NCI-H1105 (cell line): Measurements from ENCODE around the gene IRX2.

Experiments
- DNase-seq: peaks from one replicate; lab custom pipeline; 2025; lab: John Stamatoyannopoulos, UW

The IRX2 gene

DNA sequence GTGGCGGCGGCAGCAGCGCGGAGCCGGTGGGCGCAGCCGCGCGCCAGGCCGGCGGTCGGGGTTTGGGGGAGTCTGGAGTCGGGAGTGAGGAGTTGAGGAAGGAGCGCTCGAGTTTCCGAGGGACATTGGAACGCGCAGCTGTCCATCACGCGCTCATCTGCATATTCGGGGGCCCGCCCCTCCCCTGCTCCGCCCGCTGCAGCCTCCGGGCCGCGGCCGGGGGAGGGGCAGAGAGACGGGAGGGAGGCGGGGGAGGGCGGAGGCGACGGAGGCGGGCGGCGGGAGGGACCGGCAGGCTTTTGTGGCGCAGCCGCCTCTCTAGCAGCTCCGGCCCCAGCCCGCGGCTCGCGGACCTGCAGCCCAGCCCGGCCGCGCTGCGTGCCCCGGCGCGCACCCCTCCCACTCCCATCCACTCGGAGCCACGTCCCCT, at the start of gene IRX2:
TSS of gene IRX2 (minus strand) at position 86 of the 430 bp plus-strand sequence. CDS start 264 bp downstream, outside the sequence.
- peak; percentile 94 for DNase-seq

GRCh38 chr5:2800035-2800434, 48.6 kb upstream of the IRX2 start:
- no peak for DNase-seq

- DNase-seq = no peak
These were observed 46.5 kb upstream of the IRX2 start for GRCh38 chr5:2797981-2798380.

GRCh38 chr5:2797160-2797559, 45.7 kb upstream of the IRX2 start:
- peak; percentile 90 for DNase-seq

GRCh38 chr5:2783223-2783622, 31.7 kb upstream of the IRX2 start:
- no peak for DNase-seq

GRCh38 chr5:2782658-2783057, 31.2 kb upstream of the IRX2 start:
- no peak for DNase-seq

DNA sequence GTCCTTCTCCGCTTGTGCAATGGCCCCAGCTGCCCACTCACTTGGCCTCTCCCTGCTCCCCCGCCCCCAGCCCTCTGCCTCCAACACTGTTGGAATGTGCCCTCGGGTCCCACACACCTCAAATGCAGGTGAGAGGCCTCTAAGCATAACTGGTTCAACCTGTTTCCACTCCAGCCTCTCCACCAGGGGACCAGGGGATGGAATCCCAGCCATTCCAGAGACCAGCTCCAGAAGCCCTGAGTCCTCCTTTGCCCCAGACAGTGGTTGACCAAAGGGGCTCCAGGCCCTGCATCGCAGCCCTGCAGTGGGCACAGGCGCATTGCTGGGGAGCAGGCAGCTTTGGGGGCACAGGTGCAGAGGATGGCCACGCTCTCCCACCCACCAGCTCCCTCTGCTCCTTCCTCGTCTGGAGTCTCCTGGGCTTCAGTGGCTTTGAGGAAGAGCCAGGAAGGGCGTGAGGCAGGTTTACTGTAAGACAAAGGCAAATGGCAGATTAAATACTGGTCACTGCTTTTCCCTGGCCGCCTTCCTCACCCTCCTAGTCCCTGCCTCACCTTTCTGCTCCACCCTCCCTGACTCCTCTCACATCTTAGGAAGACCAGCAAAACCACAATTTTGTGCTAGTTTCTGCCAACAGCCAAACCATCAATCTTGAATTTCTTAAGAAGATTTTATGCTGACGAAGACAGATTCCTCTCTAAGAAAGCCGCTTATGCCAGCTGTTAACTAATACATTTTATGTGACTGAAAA, 29.1 kb upstream of the IRX2 start:
- no peak for DNase-seq

DNA sequence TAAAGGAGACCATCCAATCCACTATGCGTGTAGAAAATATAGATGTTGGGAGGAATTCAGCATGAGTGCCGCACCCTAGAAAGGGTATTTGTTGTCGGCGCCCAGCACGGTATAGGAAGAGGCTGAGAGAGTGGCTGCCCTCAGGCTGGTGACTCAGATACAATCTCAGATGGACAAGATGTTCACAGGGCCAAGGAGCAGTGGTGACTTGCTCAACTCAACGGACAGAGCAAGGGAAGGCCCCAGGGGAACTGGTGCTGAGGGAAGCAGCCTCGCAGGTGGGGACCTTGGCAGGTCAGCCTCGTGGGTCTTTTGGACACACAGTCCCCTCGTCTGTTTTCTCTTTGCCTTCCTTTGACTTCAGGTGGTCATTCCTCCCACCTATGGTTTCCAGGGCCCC, 28.0 kb upstream of the IRX2 start:
- no peak for DNase-seq

DNA sequence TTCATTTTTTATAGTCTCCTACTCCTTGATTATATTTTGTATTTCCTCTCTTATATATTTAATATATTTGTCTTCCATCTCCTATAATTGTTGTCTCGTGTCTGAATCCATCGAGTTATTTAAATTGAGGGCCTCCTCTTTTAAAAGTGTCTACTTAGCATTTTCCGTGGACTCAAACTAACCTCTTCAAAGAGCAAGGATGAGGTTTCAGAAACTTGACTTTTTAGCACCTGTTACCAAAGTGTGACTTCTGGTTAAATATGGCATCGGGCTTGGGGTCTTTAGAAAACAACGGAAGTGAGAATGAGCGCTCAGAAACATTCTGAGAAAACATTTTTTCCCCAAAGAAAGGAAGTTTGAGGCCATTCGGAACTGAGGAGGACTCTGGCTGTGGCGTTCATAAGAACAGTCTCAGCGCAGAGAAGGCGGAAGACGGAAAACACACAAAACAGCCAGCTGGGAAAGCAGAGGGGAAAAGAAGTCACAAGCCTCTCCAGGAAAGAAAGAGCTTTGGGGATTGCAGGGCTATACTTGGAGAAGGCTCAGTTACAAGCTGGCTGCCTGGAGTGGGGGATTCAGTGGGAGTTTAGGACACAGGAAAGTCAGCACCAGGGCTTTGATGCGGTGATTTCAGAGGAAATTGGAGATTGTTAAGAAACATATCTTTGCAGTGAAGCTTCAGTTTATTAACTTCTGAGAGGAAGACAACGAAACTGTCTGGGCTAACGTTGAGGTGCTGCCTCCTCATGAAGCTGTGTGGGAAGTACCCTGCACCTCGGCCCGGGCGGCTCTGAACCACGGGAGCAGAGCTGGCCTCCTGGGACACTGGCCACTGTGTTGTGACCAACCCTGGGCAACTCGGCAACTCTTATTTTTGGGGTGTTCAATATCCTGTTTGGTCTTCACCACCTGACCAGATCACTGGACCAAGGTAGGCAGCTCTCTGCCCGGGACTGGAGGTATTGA, 25.1 kb upstream of the IRX2 start:
- no peak for DNase-seq

- no peak for DNase-seq
These were observed 21.9 kb upstream of the IRX2 start for GRCh38 chr5:2773327-2773726.

DNA sequence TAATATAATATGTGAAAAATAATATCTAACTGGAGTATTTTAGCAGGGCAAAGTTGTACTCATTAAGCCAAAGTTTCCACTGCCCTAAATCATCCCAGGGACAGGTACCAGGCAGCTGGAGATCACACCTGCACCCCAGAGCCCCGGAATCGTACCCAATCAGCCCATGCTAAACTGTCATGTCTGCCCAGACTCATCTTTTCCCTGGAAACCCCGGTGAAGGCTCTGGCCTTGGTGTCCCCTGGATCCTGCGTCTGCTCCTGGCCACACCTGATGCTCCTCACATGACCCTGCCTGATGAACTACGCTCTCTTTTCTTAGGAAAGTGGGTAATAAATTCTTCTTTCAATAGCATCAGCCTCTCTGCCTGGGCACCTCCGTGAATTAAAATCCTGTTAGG, 15.6 kb upstream of the IRX2 start:
- no peak for DNase-seq

DNA sequence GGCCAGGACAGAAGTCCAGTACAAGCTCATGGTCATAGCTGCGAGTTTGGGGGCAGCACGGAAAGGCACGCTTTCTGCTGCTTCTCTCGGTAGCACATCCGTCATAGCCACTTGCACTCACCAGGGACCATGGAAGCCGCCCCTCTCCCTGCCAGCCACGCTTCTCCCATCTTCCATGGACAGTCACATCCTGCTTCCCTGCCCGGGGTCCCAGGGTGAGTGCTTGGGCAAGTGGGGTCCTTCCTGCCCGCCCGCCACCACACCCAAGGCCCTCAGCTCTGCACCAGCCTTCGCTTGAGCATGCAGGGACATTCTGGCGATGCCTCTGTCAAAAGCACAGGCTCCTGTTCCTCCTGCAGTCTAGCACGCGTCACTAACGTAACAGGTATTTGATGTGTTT, 13.1 kb upstream of the IRX2 start:
- DNase-seq = no peak

DNA sequence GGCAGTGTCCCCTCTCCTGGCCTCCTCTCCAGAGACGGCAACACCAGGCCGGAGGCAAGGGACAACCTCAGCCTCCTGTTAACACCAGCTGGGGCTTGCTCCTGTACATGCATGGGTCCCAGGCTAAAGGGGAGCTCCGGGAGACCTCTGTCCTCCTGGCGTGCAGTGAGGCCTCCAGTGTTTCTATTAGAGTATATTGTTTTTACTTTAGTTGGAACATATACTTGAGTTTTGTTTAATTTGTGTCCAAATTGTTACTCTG, 12.0 kb upstream of the IRX2 start:
- DNase-seq = no peak

GRCh38 chr5:2762744-2763532, 11.5 kb upstream of the IRX2 start:
- no peak for DNase-seq

- no peak for DNase-seq
These were observed 10.5 kb upstream of the IRX2 start for GRCh38 chr5:2761921-2762488.

GRCh38 chr5:2759696-2760461, 8.4 kb upstream of the IRX2 start:
- DNase-seq = no peak

DNA sequence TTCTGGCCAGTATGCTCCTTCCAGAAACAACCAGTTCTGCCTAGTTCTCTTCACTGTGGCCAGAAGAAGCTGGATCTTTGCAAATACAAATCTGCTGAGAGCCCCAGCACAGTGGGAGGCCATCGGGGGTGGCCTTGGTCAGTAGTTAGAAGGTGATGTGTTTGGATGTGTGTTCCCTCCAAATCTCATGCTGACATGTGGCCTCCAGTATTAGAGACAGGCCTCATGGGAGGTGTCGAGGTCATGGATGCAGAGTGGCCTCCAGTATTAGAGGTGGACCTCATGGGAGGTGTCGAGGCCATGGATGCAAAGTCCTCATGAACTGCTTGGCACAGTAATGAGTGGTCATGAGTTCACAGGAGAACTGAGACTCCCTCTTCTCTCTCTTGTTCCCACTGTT, 7.6 kb upstream of the IRX2 start:
- DNase-seq = no peak

DNA sequence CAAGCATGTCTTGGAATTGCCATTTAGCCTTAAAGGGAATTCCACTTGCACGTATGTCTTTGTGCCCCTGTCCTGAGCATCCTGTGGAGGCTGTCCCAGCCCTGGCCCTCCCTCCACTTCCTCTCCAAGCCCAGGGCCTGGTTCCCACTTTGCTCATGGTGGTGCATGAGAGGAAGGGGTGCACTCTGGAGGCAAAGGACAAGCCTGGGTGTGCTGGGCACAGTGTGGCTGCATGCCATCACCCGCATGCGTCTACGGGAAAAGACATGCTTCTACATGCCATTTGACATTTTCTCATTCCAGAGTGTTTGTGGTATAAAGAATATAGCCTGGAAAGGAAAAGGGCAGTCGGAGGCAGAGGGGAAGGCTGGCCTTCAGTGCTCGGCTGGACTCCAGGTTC, 7.2 kb upstream of the IRX2 start:
- no peak for DNase-seq

DNA sequence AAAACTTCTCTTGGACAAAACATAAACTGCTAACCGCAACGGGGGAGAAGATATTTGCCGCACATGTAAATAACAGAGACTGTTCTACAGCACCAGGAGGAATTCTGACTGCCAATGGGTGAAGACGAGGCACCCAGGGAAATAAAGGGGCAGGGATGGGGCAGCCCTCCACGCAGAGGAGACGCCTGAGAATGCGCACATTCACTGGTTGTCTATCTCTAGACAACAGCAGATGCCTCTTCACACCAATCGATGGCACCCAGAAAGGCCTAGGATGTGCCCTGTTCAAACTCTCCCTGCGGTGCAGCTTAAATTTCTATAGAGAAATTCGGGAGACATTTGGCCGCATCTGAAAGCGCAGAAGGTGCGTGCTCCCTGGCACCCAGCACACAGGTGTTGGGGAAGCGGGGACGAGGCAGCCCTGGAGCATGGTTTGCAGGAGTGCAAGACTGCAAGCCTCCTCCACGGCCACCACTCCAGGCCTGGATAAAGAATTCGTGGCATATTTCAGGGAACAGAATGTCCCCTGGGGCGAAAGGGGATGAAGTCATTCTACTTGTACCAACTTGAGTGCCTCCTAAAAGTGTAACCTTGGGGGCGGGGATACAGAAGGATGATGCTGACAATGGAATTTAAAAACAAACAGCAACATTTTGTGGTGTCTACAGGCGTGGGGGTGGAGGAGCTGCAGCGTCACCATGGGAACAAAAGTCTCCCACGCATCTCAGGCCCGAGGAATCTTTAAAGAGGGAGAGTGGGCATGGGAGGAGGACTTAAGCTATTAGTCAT, 6.3 kb upstream of the IRX2 start:
- DNase-seq = no peak
